DND-41 (cell line): ENCODE measurements around the gene FNDC3B.

ENCODE experiments used
- CTCF ChIP-seq: IDR thresholded peaks from 2 replicates; pipeline ENCODE4 v1.5.1; 2012; ENCODE audit warnings: borderline replicate concordance, low read length, moderate library complexity, mild to moderate bottlenecking; ENCODE audit not compliant: poor library complexity, severe bottlenecking; ENCODE audit errors: extremely low read depth
- EZH2 ChIP-seq: IDR thresholded peaks from 3 replicates; pipeline ENCODE4 v1.6.1; 2012; ENCODE audit warnings: borderline replicate concordance, low read depth, mild to moderate bottlenecking, moderate library complexity, low read length, inconsistent platforms; ENCODE audit not compliant: severe bottlenecking

GRCh38 chr3:172085557-172085895 is 46.1 kb downstream of the FNDC3B start:
- TF ChIP-seq CTCF (no peak), EZH2 (no peak)
